Activated naive CD4-positive, alpha-beta T cell treated with anti-CD3 and anti-CD28 coated beads, Interleukin-2, amount 50 U/mL, for 24 hours (primary cell): ENCODE data around the gene PARP2.
"Not testable (repeated sequence)": the region's sequence is repeated elsewhere in the genome, so short reads cannot be mapped to it uniquely, and the experiment has no call there.

ENCODE experiments used
- H3K27ac Mint-ChIP-seq: one replicate; pipeline ENCODE4 v1.8.0; 2021; ENCODE audit warnings: mild to moderate bottlenecking, mixed read lengths
- H3K27me3 Mint-ChIP-seq: one replicate; pipeline ENCODE4 v1.8.0; 2021; ENCODE audit warnings: mixed read lengths
- H3K36me3 Mint-ChIP-seq: one replicate; pipeline ENCODE4 v1.8.0; 2021; ENCODE audit warnings: mixed read lengths
- H3K4me1 Mint-ChIP-seq: one replicate; pipeline ENCODE4 v1.8.0; 2021; ENCODE audit warnings: mixed read lengths
- H3K4me3 Mint-ChIP-seq: one replicate; pipeline ENCODE4 v1.8.0; 2021; ENCODE audit warnings: mild to moderate bottlenecking, mixed read lengths
- H3K9me3 Mint-ChIP-seq: one replicate; pipeline ENCODE4 v1.8.0; 2021; ENCODE audit warnings: mixed read lengths

PARP2 gene

GRCh38 chr14:20332788-20333493, 10.5 kb upstream of the PARP2 start, which contains the start of gene CCNB1IP1:
CCNB1IP1 (minus strand) TSS chr14:20333279; CDS start chr14:20316523, 16,756 bp downstream.
- no peaks in the 10 kb centered on the region for H3K27me3 Mint-ChIP-seq
- no peaks in the 10 kb centered on the region for H3K36me3 Mint-ChIP-seq
- peak within 1 kb of the TSS; percentile 96 for H3K27ac Mint-ChIP-seq
- peak within 1 kb of the TSS; percentile 100 for H3K4me3 Mint-ChIP-seq
- H3K4me1 Mint-ChIP-seq, result peaks cover 48% of the 10 kb centered on the region
- H3K9me3 Mint-ChIP-seq, result no peaks in the 10 kb centered on the region

- Mint-ChIP-seq H3K4me3 (peak overlapping the region; percentile 100), H3K4me1 (peaks cover 44% of the 10 kb centered on the region), H3K9me3 (no peaks in the 10 kb centered on the region), H3K27ac (peak overlapping the region; percentile 96), H3K27me3 (no peaks in the 10 kb centered on the region), H3K36me3 (no peaks in the 10 kb centered on the region)
These were observed 10.0 kb upstream of the PARP2 start for GRCh38 chr14:20333494-20333841.

GRCh38 chr14:20334017-20334416, 9.4 kb upstream of the PARP2 start:
- Mint-ChIP-seq H3K36me3 (no peaks in the 10 kb centered on the region), H3K27ac (no peak overlapping the region), H3K9me3 (no peaks in the 10 kb centered on the region), H3K4me1 (peaks cover 39% of the 10 kb centered on the region), H3K27me3 (no peaks in the 10 kb centered on the region), H3K4me3 (no peak overlapping the region)

GRCh38 chr14:20341032-20341431, 2.4 kb upstream of the PARP2 start:
- H3K4me3 Mint-ChIP-seq, H3K27ac Mint-ChIP-seq, H3K36me3 Mint-ChIP-seq, H3K27me3 Mint-ChIP-seq, H3K9me3 Mint-ChIP-seq: not testable (repeated sequence)
- H3K4me1 Mint-ChIP-seq, result peaks cover 10% of the 10 kb centered on the region

- H3K9me3 Mint-ChIP-seq, result no peaks in the 10 kb centered on the region
- peak overlapping the region; percentile 89 for H3K4me3 Mint-ChIP-seq
These were observed 1.8 kb upstream of the PARP2 start for GRCh38 chr14:20341646-20342045.

GRCh38 chr14:20343862-20344220, 406 bp downstream of the PARP2 start:
- Mint-ChIP-seq H3K27ac (peak overlapping the region; percentile 93), H3K9me3 (no peaks in the 10 kb centered on the region), H3K4me3 (peak overlapping the region; percentile 89), H3K4me1 (peaks cover 10% of the 10 kb centered on the region), H3K27me3 (no peaks in the 10 kb centered on the region), H3K36me3 (peaks cover 2% of the 10 kb centered on the region)

More at GRCh38 chr14:20341646-20342045, 1.8 kb upstream of the PARP2 start:
- peaks cover 10% of the 10 kb centered on the region for H3K4me1 Mint-ChIP-seq
- peak overlapping the region; percentile 65 for H3K27ac Mint-ChIP-seq
- H3K27me3 Mint-ChIP-seq, result no peaks in the 10 kb centered on the region
- peaks cover 2% of the 10 kb centered on the region for H3K36me3 Mint-ChIP-seq

- Mint-ChIP-seq H3K4me3 (no peak overlapping the region), H3K27ac (peak overlapping the region; percentile 57), H3K27me3 (no peaks in the 10 kb centered on the region), H3K4me1 (peaks cover 10% of the 10 kb centered on the region), H3K36me3 (peaks cover 5% of the 10 kb centered on the region), H3K9me3 (no peaks in the 10 kb centered on the region)
These were observed 1.9 kb downstream of the PARP2 start for GRCh38 chr14:20345366-20345765.

GRCh38 chr14:20346713-20347112, 3.3 kb downstream of the PARP2 start:
- no peak overlapping the region for H3K27ac Mint-ChIP-seq
- H3K36me3 Mint-ChIP-seq, result peaks cover 5% of the 10 kb centered on the region
- H3K27me3 Mint-ChIP-seq, result no peaks in the 10 kb centered on the region
- H3K4me1 Mint-ChIP-seq, result peaks cover 10% of the 10 kb centered on the region
- H3K4me3 Mint-ChIP-seq, result no peak overlapping the region
- no peaks in the 10 kb centered on the region for H3K9me3 Mint-ChIP-seq

GRCh38 chr14:20347747-20348146, 4.3 kb downstream of the PARP2 start:
- H3K27ac Mint-ChIP-seq, result no peak overlapping the region
- peaks cover 5% of the 10 kb centered on the region for H3K36me3 Mint-ChIP-seq
- no peak overlapping the region for H3K4me3 Mint-ChIP-seq
- H3K9me3 Mint-ChIP-seq, result no peaks in the 10 kb centered on the region
- H3K4me1 Mint-ChIP-seq, result peaks cover 10% of the 10 kb centered on the region
- H3K27me3 Mint-ChIP-seq, result no peaks in the 10 kb centered on the region

- H3K4me1 Mint-ChIP-seq, result peaks cover 4% of the 10 kb centered on the region
- peaks cover 7% of the 10 kb centered on the region for H3K36me3 Mint-ChIP-seq
- H3K27ac Mint-ChIP-seq, result no peak overlapping the region
- no peak overlapping the region for H3K4me3 Mint-ChIP-seq
- no peaks in the 10 kb centered on the region for H3K27me3 Mint-ChIP-seq
- H3K9me3 Mint-ChIP-seq, result no peaks in the 10 kb centered on the region
These were observed 6.8 kb downstream of the PARP2 start for GRCh38 chr14:20350282-20350681.

GRCh38 chr14:20350860-20351259, 7.4 kb downstream of the PARP2 start:
- Mint-ChIP-seq H3K27ac (no peak overlapping the region), H3K4me1 (no peaks in the 10 kb centered on the region), H3K9me3 (no peaks in the 10 kb centered on the region), H3K4me3 (no peak overlapping the region), H3K27me3 (no peaks in the 10 kb centered on the region), H3K36me3 (peaks cover 6% of the 10 kb centered on the region)

- H3K27ac Mint-ChIP-seq, result no peak overlapping the region
- peaks cover 12% of the 10 kb centered on the region for H3K36me3 Mint-ChIP-seq
- no peak overlapping the region for H3K4me3 Mint-ChIP-seq
- peaks cover 4% of the 10 kb centered on the region for H3K4me1 Mint-ChIP-seq
- no peaks in the 10 kb centered on the region for H3K27me3 Mint-ChIP-seq
- no peaks in the 10 kb centered on the region for H3K9me3 Mint-ChIP-seq
These were observed 13.0 kb downstream of the PARP2 start for GRCh38 chr14:20356422-20356821.

- not testable (repeated sequence) for H3K4me1 Mint-ChIP-seq, H3K9me3 Mint-ChIP-seq, H3K27me3 Mint-ChIP-seq, H3K4me3 Mint-ChIP-seq
- H3K27ac Mint-ChIP-seq, result peak overlapping the region; percentile 85
- peaks cover 12% of the 10 kb centered on the region for H3K36me3 Mint-ChIP-seq
These were observed 15.0 kb downstream of the PARP2 start for GRCh38 chr14:20358474-20358873.

GRCh38 chr14:20365928-20366327, 22.5 kb downstream of the PARP2 start:
- Mint-ChIP-seq H3K36me3 (peaks cover 18% of the 10 kb centered on the region), H3K4me1 (peaks cover 4% of the 10 kb centered on the region), H3K27ac (no peak overlapping the region), H3K4me3 (no peak overlapping the region), H3K9me3 (no peaks in the 10 kb centered on the region), H3K27me3 (no peaks in the 10 kb centered on the region)

GRCh38 chr14:20372796-20373195, 29.4 kb downstream of the PARP2 start:
- Mint-ChIP-seq H3K27ac (no peak overlapping the region), H3K9me3 (no peaks in the 10 kb centered on the region), H3K4me3 (no peak overlapping the region), H3K4me1 (peaks cover 3% of the 10 kb centered on the region), H3K36me3 (peaks cover 26% of the 10 kb centered on the region), H3K27me3 (no peaks in the 10 kb centered on the region)

GRCh38 chr14:20375471-20375870, 32.0 kb downstream of the PARP2 start:
- H3K27ac Mint-ChIP-seq, result no peak overlapping the region
- no peaks in the 10 kb centered on the region for H3K27me3 Mint-ChIP-seq
- peaks cover 12% of the 10 kb centered on the region for H3K36me3 Mint-ChIP-seq
- no peaks in the 10 kb centered on the region for H3K9me3 Mint-ChIP-seq
- no peak overlapping the region for H3K4me3 Mint-ChIP-seq
- H3K4me1 Mint-ChIP-seq, result no peaks in the 10 kb centered on the region

- Mint-ChIP-seq H3K27me3 (no peaks in the 10 kb centered on the region), H3K27ac (no peak overlapping the region), H3K4me3 (no peak overlapping the region), H3K4me1 (no peaks in the 10 kb centered on the region), H3K36me3 (peaks cover 15% of the 10 kb centered on the region), H3K9me3 (no peaks in the 10 kb centered on the region)
These were observed 32.7 kb downstream of the PARP2 start for GRCh38 chr14:20376071-20376588.
